HepG2 (cell line): ENCODE data around the gene MED25. TPM values are rescaled to one million over a fixed set of nuclear protein-coding genes. Genes with fewer than 3 reads are reported as not detected.

ENCODE experiments used
- ATAC-seq: fragments of 200-7000 bp; cut with Tn5 transposase; 3 replicates; pipeline ENCODE4 v1.9.1; 2020; ENCODE audit warnings: mild to moderate bottlenecking, moderate library complexity
- BruUV-seq: library from RNA; stranded (reverse); fragments of 400-500 nt; replicated peaks from 2 replicates; lab custom pipeline; 2021; lab: Mats Ljungman, UMichigan
- CTCF ChIA-PET: fragments of 300-600 bp; formaldehyde crosslinking; extraction: SDS; loops from one replicate; lab custom pipeline; 2021; ENCODE audit warnings: low total read pairs, inconsistent platforms, low intra/inter-chr PET ratio; lab: Yijun Ruan, JAX
- POLR2A ChIA-PET: fragments of 350-600 bp; sonication (Branson Sonifier 250); formaldehyde crosslinking; loops from one replicate; lab custom pipeline; 2020; ENCODE audit warnings: antibody characterized with exemption, inconsistent platforms; lab: Yijun Ruan, JAX
- DNase-seq: peaks from one replicate; pipeline ENCODE4 v3.0.0-alpha.2; 2015; ENCODE audit warnings: low spot score
- FAIRE-seq: peaks from 3 replicates; lab custom pipeline; 2011; peaks lifted over from hg19 to GRCh38; lab: Jason Lieb, UNC
- H2AFZ ChIP-seq: one replicate; pipeline ENCODE4 v1.6.1; 2011; ENCODE audit warnings: low read length, inconsistent platforms
- H3K27ac ChIP-seq: fragments of 300-600 bp; 3 replicates; pipeline ENCODE4 v1.8.0; 2011; ENCODE audit warnings: mixed run types, mild to moderate bottlenecking, mixed read lengths, low read length, inconsistent platforms; ENCODE audit not compliant: insufficient read depth; ENCODE audit errors: extremely low read length
- H3K27me3 ChIP-seq, 2 experiments: fragments of 200-600 bp in 1 of 2; 2 replicates in 1 of 2; 3 replicates in 1 of 2; pipeline versions ENCODE4 v1.6.0 to v1.8.0; 2011; ENCODE audit warnings: low read length in 2 of 2, mild to moderate bottlenecking in 2 of 2, moderate library complexity in 2 of 2, inconsistent platforms in 1 of 2; ENCODE audit not compliant: insufficient read depth in 2 of 2, control insufficient read depth in 1 of 2
- H3K36me3 ChIP-seq, 2 experiments: fragments of 200-600 bp in 1 of 2; replicated peaks in 1 of 2; 2 replicates in 1 of 2; 3 replicates in 1 of 2; pipeline versions ENCODE4 v1.5.1 to v1.8.0; 2011; ENCODE audit warnings: low read length in 2 of 2, inconsistent platforms in 1 of 2; ENCODE audit not compliant: insufficient read depth in 2 of 2, control insufficient read depth in 1 of 2
- H3K4me1 ChIP-seq: 2 replicates; pipeline ENCODE4 v1.5.1; 2012; ENCODE audit warnings: low read length, inconsistent platforms; ENCODE audit not compliant: insufficient read depth
- H3K4me2 ChIP-seq: 2 replicates; pipeline ENCODE4 v1.6.0; 2011; ENCODE audit warnings: low read depth, low read length, inconsistent platforms
- H3K4me3 ChIP-seq, 3 experiments: fragments of 200-600 bp in 1 of 3; sonication (generic), shearing (Covaris generic) in 1 of 3; replicated peaks in 1 of 3; 2 replicates each; pipeline ENCODE4 v1.5.1; 2011 to 2016; ENCODE audit warnings: low read length in 3 of 3, inconsistent platforms in 2 of 3, low read depth in 2 of 3, mild to moderate bottlenecking in 2 of 3, control low read depth in 1 of 3, mixed read lengths in 1 of 3; ENCODE audit not compliant: insufficient read depth in 1 of 3
- H3K79me2 ChIP-seq: one replicate; pipeline ENCODE4 v1.6.1; 2011; ENCODE audit warnings: low read length, inconsistent platforms; ENCODE audit not compliant: insufficient read depth
- H3K9ac ChIP-seq: 2 replicates; pipeline ENCODE4 v1.6.0; 2011; ENCODE audit warnings: mild to moderate bottlenecking, low read depth, low read length, inconsistent platforms; ENCODE audit not compliant: insufficient read depth
- H3K9me3 ChIP-seq: 2 replicates; pipeline ENCODE4 v1.5.1; 2012; ENCODE audit warnings: mild to moderate bottlenecking, low read length
- H4K20me1 ChIP-seq: 2 replicates; pipeline ENCODE4 v1.6.0; 2011; ENCODE audit warnings: inconsistent platforms, mild to moderate bottlenecking, low read length, moderate library complexity; ENCODE audit not compliant: insufficient read depth
- AGO2 ChIP-seq: fragments of 200-400 bp; formaldehyde crosslinking; optimal IDR thresholded peaks from 2 replicates; pipeline ENCODE3; 2017; ENCODE audit warnings: mild to moderate bottlenecking, low read depth, low read length, moderate library complexity
- FLYWCH1 ChIP-seq: sonication (generic); formaldehyde crosslinking; IDR thresholded peaks from 2 replicates; pipeline ENCODE4 v1.8.1; 2023; ENCODE audit warnings: mild to moderate bottlenecking, missing genetic modification reagents
- MTF1 ChIP-seq: sonication (generic); formaldehyde crosslinking; IDR thresholded peaks from 2 replicates; pipeline ENCODE4 v1.5.0; 2020; ENCODE audit warnings: missing genetic modification reagents
- NFYB ChIP-seq: sonication (generic); formaldehyde crosslinking; IDR thresholded peaks from 2 replicates; pipeline ENCODE4 v1.4.0; 2020; ENCODE audit warnings: missing genetic modification reagents
- NFYC ChIP-seq: IDR thresholded peaks from 2 replicates; pipeline ENCODE4 v1.6.1; 2016; ENCODE audit warnings: missing genetic modification reagents, missing compliant biosample characterization
- PBX2 ChIP-seq: IDR thresholded peaks from 2 replicates; pipeline ENCODE4 v1.6.1; 2016; ENCODE audit warnings: control low read depth
- RBFOX2 ChIP-seq: fragments of 200-400 bp; formaldehyde crosslinking; IDR thresholded peaks from 2 replicates; pipeline ENCODE4 v1.6.1; 2017; ENCODE audit warnings: low read depth, mild to moderate bottlenecking, low read length
- SP2 ChIP-seq: sonication (generic); formaldehyde crosslinking; IDR thresholded peaks from 2 replicates; pipeline ENCODE4 v1.5.1; 2020; ENCODE audit warnings: mild to moderate bottlenecking, missing genetic modification reagents
- ZNF570 ChIP-seq: sonication (generic); formaldehyde crosslinking; IDR thresholded peaks from 2 replicates; pipeline ENCODE4 v1.4.0; 2020; ENCODE audit warnings: mild to moderate bottlenecking, missing genetic modification reagents, borderline replicate concordance
- ZNF782 ChIP-seq: sonication (generic); formaldehyde crosslinking; IDR thresholded peaks from 2 replicates; pipeline ENCODE4 v1.4.0; 2020; ENCODE audit warnings: missing genetic modification reagents, mild to moderate bottlenecking, borderline replicate concordance
- WGBS: methylation state at CpG from one replicate; pipeline ENCODE4 v1.1.6; 2017; ENCODE audit warnings: low lambda C conversion rate; 5-methylcytosine and 5-hydroxymethylcytosine counted together
- in situ Hi-C: cut with HindIII; loops from 2 replicates; pipeline ENCODE4 v1.10.0; 2017; ENCODE audit warnings: low pct_unique_long_range_greater_than_20kb; ENCODE audit not compliant: extremely low pct_ligation_motif_present
- intact Hi-C: fragments of 100-400 bp; cut with micrococcal nuclease; formaldehyde crosslinking; loops from one replicate; pipeline ENCODE4 v1.10.0; 2022; ENCODE audit not compliant: unreplicated experiment
- polyA plus RNA-seq, 8 experiments: library from polyadenylated mRNA; depleted of rRNA in 3 of 8; stranded (reverse) in 7 of 8; unstranded in 1 of 8; fragments of >200 nt; fragmentation: Illumina TruSeq in 4 of 8; extraction: Trizol in 4 of 8; gene quantifications; 2 replicates each; pipeline versions ENCODE4 v1.2.1 to v1.2.3, GENCODE V29; 2011 to 2016; ENCODE audit warnings: low read depth in 4 of 8, missing spikeins in 1 of 8, mixed read lengths in 1 of 8; ENCODE audit not compliant: insufficient read depth in 1 of 8
- total RNA-seq, 5 experiments: library from RNA; depleted of rRNA; stranded (reverse); fragments of >200 nt; fragmentation: Illumina TruSeq; extraction: Trizol; gene quantifications; 2 replicates each; pipeline ENCODE4 v1.2.3, GENCODE V29; 2016; ENCODE audit warnings: low read depth in 1 of 5

The MED25 gene
- total and polyA plus RNA-seq, 2 of the 13 experiments (the other 11 are each of a cell fraction or from before 2014, with no cell fraction given) = 11.1 to 15.1 TPM

GRCh38 chr19:49881672-49882394 is 63.7 kb downstream of the MED25 start:
- Histone ChIP-seq H3K27me3 (no peaks in the 10 kb centered on the region; a peak in 1 of 5 replicates), H3K4me3 (no peak overlapping the region)
- POLR2A ChIA-PET = no interaction called here
- TF ChIP-seq AGO2 = peak; percentile 10
- TF ChIP-seq ZNF570 = no peak
- TF ChIP-seq RBFOX2 = peak; percentile 28; the same call in 1 of the 2 replicates
- TF ChIP-seq ZNF782 (CRISPR knock-in tag) = no peak
- TF ChIP-seq FLYWCH1 = no peak
- peak; percentile 48; the same call in 1 of the 2 replicates for TF ChIP-seq PBX2 (CRISPR knock-in tag)
- TF ChIP-seq NFYC = peak; percentile 67
- TF ChIP-seq MTF1 (CRISPR knock-in tag) = no peak
- peak; percentile 71 for TF ChIP-seq NFYB (CRISPR knock-in tag)
- peak; percentile 49; the same call in 1 of the 2 replicates for TF ChIP-seq SP2 (CRISPR knock-in tag)
- TF ChIP-seq, all 625 proteins: peak for 6
- no peak for FAIRE-seq
- no peak overlapping the region for H3K27ac ChIP-seq
- in situ Hi-C loops (no loop called here), intact Hi-C loops (no loop called here)
- DNase-seq = no peak
- H4K20me1 ChIP-seq = peaks cover 5% of the 10 kb centered on the region
- 93% methylated on average over 30 of the region's 31 CpGs for whole genome bisulfite sequencing
- no peak overlapping the region for H3K9ac ChIP-seq
- ATAC-seq = no peak
- H3K36me3 ChIP-seq = peaks cover 23 to 62% of the 10 kb centered on the region in 2 experiments
- peaks cover 21% of the 10 kb centered on the region for H3K4me1 ChIP-seq
- no peaks in the 10 kb centered on the region for H3K9me3 ChIP-seq
- BruUV-seq = no TSS peak
- no peak overlapping the region for H2AFZ ChIP-seq
- H3K4me2 ChIP-seq = no peak overlapping the region
- CTCF ChIA-PET = no interaction called here
- peaks cover 13% of the 10 kb centered on the region for H3K79me2 ChIP-seq
